CD4-positive, alpha-beta T cell (primary cell): Measurements from ENCODE around the gene S100A5. TPM values are rescaled to one million over a fixed set of nuclear protein-coding genes. Genes with fewer than 3 reads are reported as not detected.

Source experiments
- ATAC-seq: fragments of 200-7000 bp; cut with Tn5 transposase; one replicate; pipeline ENCODE4 v1.10.0; 2022; ENCODE audit warnings: mild to moderate bottlenecking; ENCODE audit not compliant: poor library complexity
- CTCF ChIA-PET: fragments of 350-600 bp; sonication (Branson Sonifier 250); formaldehyde crosslinking; loops from one replicate; lab custom pipeline; 2021; ENCODE audit warnings: antibody characterized with exemption, inconsistent platforms; lab: Charles Lee
- POLR2A ChIA-PET: fragments of 350-600 bp; sonication (Branson Sonifier 250); formaldehyde crosslinking; loops from one replicate; lab custom pipeline; 2021; ENCODE audit warnings: antibody characterized with exemption, inconsistent platforms; lab: Charles Lee
- DNase-seq, 14 experiments: peaks; one replicate each; pipeline ENCODE4 v3.0.0-alpha.2; 2013 to 2020; ENCODE audit warnings: mixed read lengths in 2 of 14
- H3K27ac ChIP-seq, 2 donors: one replicate each; pipeline versions ENCODE4 v1.5.1 to v1.7.0; 2013; ENCODE audit warnings: low read length in 2 of 2, low read depth in 1 of 2, mild to moderate bottlenecking in 1 of 2
- H3K27me3 ChIP-seq, 2 experiments: 1 replicate in 1 of 2; 2 replicates in 1 of 2; pipeline versions ENCODE4 v1.6.1 to v1.7.0; 2013; ENCODE audit warnings: low read length in 2 of 2, control low read depth in 1 of 2, mild to moderate bottlenecking in 1 of 2, moderate library complexity in 1 of 2; ENCODE audit not compliant: insufficient read depth in 2 of 2, control insufficient read depth in 1 of 2
- H3K36me3 ChIP-seq: one replicate; pipeline ENCODE4 v1.6.1; 2013; ENCODE audit warnings: low read length, control low read depth; ENCODE audit not compliant: insufficient read depth
- H3K4me1 ChIP-seq: one replicate; pipeline ENCODE4 v1.6.1; 2013; ENCODE audit warnings: low read length, control low read depth; ENCODE audit not compliant: insufficient read depth
- H3K4me3 ChIP-seq: one replicate; pipeline ENCODE4 v1.5.1; 2013; ENCODE audit warnings: mild to moderate bottlenecking, low read length, moderate library complexity
- H3K9me3 ChIP-seq, 2 experiments: 1 replicate in 1 of 2; 2 replicates in 1 of 2; pipeline versions ENCODE4 v1.6.1 to v1.7.0; 2013; ENCODE audit warnings: low read length in 2 of 2, mild to moderate bottlenecking in 2 of 2, control low read depth in 1 of 2, moderate library complexity in 1 of 2; ENCODE audit not compliant: control insufficient read depth in 1 of 2, insufficient read depth in 1 of 2
- H3K27ac Mint-ChIP-seq: one replicate; pipeline ENCODE4 v1.8.0; 2020; ENCODE audit warnings: mixed read lengths
- H3K27me3 Mint-ChIP-seq: one replicate; pipeline ENCODE4 v1.8.0; 2021; ENCODE audit warnings: mixed read lengths
- H3K36me3 Mint-ChIP-seq: one replicate; pipeline ENCODE4 v1.8.0; 2021; ENCODE audit warnings: low read depth, mixed read lengths
- H3K4me1 Mint-ChIP-seq: one replicate; pipeline ENCODE4 v1.8.0; 2021; ENCODE audit warnings: low read depth, mixed read lengths
- H3K4me3 Mint-ChIP-seq: one replicate; pipeline ENCODE4 v1.8.0; 2020; ENCODE audit warnings: mild to moderate bottlenecking, mixed read lengths
- H3K9me3 Mint-ChIP-seq: one replicate; pipeline ENCODE4 v1.8.0; 2020; ENCODE audit warnings: mixed read lengths
- intact Hi-C, 2 experiments: fragments of 100-400 bp; cut with DNase I in 1 of 2; cut with micrococcal nuclease in 1 of 2; formaldehyde crosslinking; loops; one replicate each; pipeline versions ENCODE4 v1.15.1 to v1.9.0; 2023 to 2025; cut with DNase I, micrococcal nuclease
- total RNA-seq, 174 experiments: library from RNA in 2 of 174; stranded (reverse) in 2 of 174; gene quantifications; one replicate each; pipeline ENCODE4 v1.2.3 and lab custom pipeline; 2021 to 2026
- TF ChIP-seq, protein P1 (sequence below): fragments of 200-600 bp; IDR thresholded peaks from one replicate; pipeline ENCODE4 v1.8.0; 2022; ENCODE audit warnings: antibody characterized with exemption, mild to moderate bottlenecking

S100A5 gene
- total RNA-seq, 2 experiments from 2014 or later: 0.80 to 1.3 TPM

DNA sequence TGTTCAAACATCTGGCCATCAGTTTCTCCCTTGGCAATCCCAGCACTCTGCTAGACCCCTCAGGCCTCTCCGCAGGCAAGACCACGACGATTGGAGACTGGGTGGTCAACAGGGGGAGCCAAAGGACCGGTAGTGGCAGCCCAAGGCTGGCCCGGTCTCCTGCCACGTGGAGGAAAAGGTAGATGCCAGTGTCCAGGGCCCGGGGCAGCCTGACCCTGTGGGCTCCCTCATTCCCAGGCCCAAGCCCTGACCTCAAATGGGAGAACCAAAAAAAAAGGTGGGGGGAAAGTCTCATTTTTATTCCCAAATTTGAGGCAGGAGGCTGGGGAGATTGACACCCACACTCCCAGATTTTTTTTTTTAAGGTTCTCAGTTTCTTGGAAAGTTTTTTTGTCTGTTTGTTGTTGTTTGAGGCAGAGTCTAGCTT is 29.7 kb downstream of the S100A5 start:
- ChIA-PET CTCF (interaction anchor here (0.6 to 6.6 kb wide), 11 partner anchors 21 to 160 kb away, joined by 3 to 36 read pairs (median 4); partner anchors contain the start of genes ILF2, S100A4 and S100A6), POLR2A (interaction anchor here (1.0 to 2.5 kb wide), 4 partner anchors 34 to 161 kb away, joined by 3 to 9 read pairs (median 4); partner anchors contain the start of gene S100A4)
- Mint-ChIP-seq H3K27me3 (no peaks in the 10 kb centered on the region), H3K4me3 (no peak overlapping the region), H3K36me3 (no peaks in the 10 kb centered on the region), H3K4me1 (peaks cover 8% of the 10 kb centered on the region), H3K9me3 (no peaks in the 10 kb centered on the region), H3K27ac (no peak overlapping the region)
- peaks cover 17% of the 10 kb centered on the region for H3K4me1 ChIP-seq
- TF ChIP-seq, protein P1, sequence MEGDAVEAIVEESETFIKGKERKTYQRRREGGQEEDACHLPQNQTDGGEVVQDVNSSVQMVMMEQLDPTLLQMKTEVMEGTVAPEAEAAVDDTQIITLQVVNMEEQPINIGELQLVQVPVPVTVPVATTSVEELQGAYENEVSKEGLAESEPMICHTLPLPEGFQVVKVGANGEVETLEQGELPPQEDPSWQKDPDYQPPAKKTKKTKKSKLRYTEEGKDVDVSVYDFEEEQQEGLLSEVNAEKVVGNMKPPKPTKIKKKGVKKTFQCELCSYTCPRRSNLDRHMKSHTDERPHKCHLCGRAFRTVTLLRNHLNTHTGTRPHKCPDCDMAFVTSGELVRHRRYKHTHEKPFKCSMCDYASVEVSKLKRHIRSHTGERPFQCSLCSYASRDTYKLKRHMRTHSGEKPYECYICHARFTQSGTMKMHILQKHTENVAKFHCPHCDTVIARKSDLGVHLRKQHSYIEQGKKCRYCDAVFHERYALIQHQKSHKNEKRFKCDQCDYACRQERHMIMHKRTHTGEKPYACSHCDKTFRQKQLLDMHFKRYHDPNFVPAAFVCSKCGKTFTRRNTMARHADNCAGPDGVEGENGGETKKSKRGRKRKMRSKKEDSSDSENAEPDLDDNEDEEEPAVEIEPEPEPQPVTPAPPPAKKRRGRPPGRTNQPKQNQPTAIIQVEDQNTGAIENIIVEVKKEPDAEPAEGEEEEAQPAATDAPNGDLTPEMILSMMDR: peak; percentile 98
- intact Hi-C loops: loop anchor here (1.0 kb wide), 5 partner anchors 22 to 238 kb away; no protein-coding TSS in a partner anchor
- DNase-seq (peak; percentile 64 to 91 (median 75)), ATAC-seq (peak; percentile 79)
- no peak overlapping the region for H3K27ac ChIP-seq
- no peaks in the 10 kb centered on the region for H3K9me3 ChIP-seq
- H3K4me3 ChIP-seq: no peak overlapping the region
- H3K27me3 ChIP-seq: no peaks in the 10 kb centered on the region
- H3K36me3 ChIP-seq: no peaks in the 10 kb centered on the region

DNA sequence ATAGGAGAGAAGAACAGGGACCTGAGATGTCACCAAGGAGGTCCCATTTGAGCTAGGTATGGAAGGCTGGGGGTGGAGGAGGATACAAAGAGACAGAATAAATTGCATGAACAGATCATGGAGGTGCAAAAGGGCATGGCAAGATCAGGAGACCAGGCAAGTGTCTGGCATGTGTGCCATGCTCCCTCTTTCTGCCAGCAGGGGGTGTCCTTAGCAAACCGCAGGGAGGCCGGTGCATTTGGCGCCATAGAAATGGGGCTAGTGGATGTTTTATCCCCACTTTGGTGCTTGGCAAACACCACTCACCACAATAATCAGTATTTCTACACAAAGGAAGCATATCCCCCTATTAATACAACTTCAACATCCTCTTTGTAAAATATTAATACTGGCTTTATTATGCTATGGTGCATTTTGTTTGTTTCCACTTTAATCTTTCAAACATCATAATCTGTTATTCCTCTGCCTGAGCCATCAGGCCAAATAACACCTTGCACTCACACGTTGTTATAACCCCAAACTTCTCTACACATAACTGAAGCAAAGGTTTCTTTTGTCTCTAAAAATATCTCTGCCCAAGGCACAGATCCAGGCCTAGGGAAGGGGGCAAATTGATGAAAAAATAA is 30.9 kb downstream of the S100A5 start:
- no peaks in the 10 kb centered on the region for H3K27me3 ChIP-seq
- H3K36me3 ChIP-seq: no peaks in the 10 kb centered on the region
- peaks cover 8% of the 10 kb centered on the region for H3K4me1 Mint-ChIP-seq
- no peaks in the 10 kb centered on the region for H3K27me3 Mint-ChIP-seq
- H3K9me3 Mint-ChIP-seq: no peaks in the 10 kb centered on the region
- H3K4me3 ChIP-seq: no peak overlapping the region
- H3K27ac Mint-ChIP-seq: no peak overlapping the region
- ChIA-PET POLR2A (interaction anchor here (1.0 to 2.5 kb wide), 3 partner anchors 31 to 58 kb away, joined by 3 to 9 read pairs (median 6); partner anchors contain the start of genes S100A4 and S100A5), CTCF (interaction anchor here (1.0 to 6.6 kb wide), 5 partner anchors 22 to 112 kb away, joined by 3 to 36 read pairs (median 7); partner anchors contain the start of gene S100A4)
- ATAC-seq (peak; percentile 71), DNase-seq (peak; percentile 47 to 78 (median 62))
- H3K27ac ChIP-seq: no peak overlapping the region
- H3K4me3 Mint-ChIP-seq: no peak overlapping the region
- intact Hi-C loops: loop anchor here (1.0 to 2.0 kb wide), 3 partner anchors 107 to 477 kb away; partner anchors contain the start of gene RAB13 (in 1 of the 2)
- no peaks in the 10 kb centered on the region for H3K9me3 ChIP-seq
- no peaks in the 10 kb centered on the region for H3K36me3 Mint-ChIP-seq
- H3K4me1 ChIP-seq: peaks cover 7% of the 10 kb centered on the region
- TF ChIP-seq, protein P1: peak; percentile 73

- POLR2A ChIA-PET: no interaction called here
- H3K9me3 Mint-ChIP-seq: no peaks in the 10 kb centered on the region
Observed at GRCh38 chr1:153509036-153509435, 31.7 kb downstream of the S100A5 start.

More at GRCh38 chr1:153509036-153509435, 31.7 kb downstream of the S100A5 start:
- peaks cover 8% of the 10 kb centered on the region for H3K4me1 Mint-ChIP-seq
- H3K4me3 ChIP-seq: no peak overlapping the region
- peaks cover 7% of the 10 kb centered on the region for H3K4me1 ChIP-seq
- CTCF ChIA-PET: interaction anchor here (6.6 kb wide), 1 partner anchor 60 kb away, joined by 36 read pairs; no protein-coding TSS in a partner anchor
- no peaks in the 10 kb centered on the region for H3K9me3 ChIP-seq
- H3K27ac ChIP-seq: no peak overlapping the region
- intact Hi-C loops: loop anchor here (1.0 to 2.0 kb wide), 2 partner anchors 240 to 478 kb away; partner anchors contain the start of gene RAB13 (in 1 of the 2)
- TF ChIP-seq, protein P1: no peak
- no peaks in the 10 kb centered on the region for H3K36me3 Mint-ChIP-seq
- H3K36me3 ChIP-seq: no peaks in the 10 kb centered on the region
- H3K4me3 Mint-ChIP-seq: no peak overlapping the region
- DNase-seq: no peak
- ATAC-seq: no peak
- no peak overlapping the region for H3K27ac Mint-ChIP-seq
- H3K27me3 Mint-ChIP-seq: no peaks in the 10 kb centered on the region
- H3K27me3 ChIP-seq: no peaks in the 10 kb centered on the region
